ENCODE results near the gene UNC119.

GRCh38 chr17:28554565-28554964 lies 2.1 kb upstream of the UNC119 start:
- no peak for TF ChIP-seq YY1 (IDR thresholded peaks at IDR 0.05; ENCODE audit: insufficient read depth, insufficient read length)
- TF ChIP-seq SUZ12 (IDR thresholded peaks at IDR 0.05; ENCODE audit: extremely low read depth, insufficient read depth, insufficient read length): no peak
- no peak for TF ChIP-seq ZNF274 (IDR thresholded peaks at IDR 0.05; ENCODE audit: low read depth, low read length)
